ENCODE measurements around the gene DPAGT1. TPM values are rescaled to one million over a fixed set of nuclear protein-coding genes. Genes with fewer than 3 reads are reported as not detected.

DPAGT1 gene
- total RNA-seq, 1 experiment from 2014 or later = 27.3 TPM

Other genes starting within 250 kb of the DPAGT1 start
- gene CXCR5, start 218.0 kb downstream of the DPAGT1 start, total RNA-seq (2014; rRNA removed; shearing (Covaris generic); ENCODE audit: low replicate concordance) = 0.71 and 1.2 TPM in 2 replicates
- gene BCL9L, start 175.9 kb downstream of the DPAGT1 start, total RNA-seq (2014; rRNA removed; shearing (Covaris generic); ENCODE audit: low replicate concordance) = 0.18 and 0.56 TPM in 2 replicates
- gene UPK2, start 145.6 kb downstream of the DPAGT1 start, total RNA-seq (2014; rRNA removed; shearing (Covaris generic); ENCODE audit: low replicate concordance) = not detected in 2 replicates
- not detected in 2 replicates for gene FOXR1, start 130.1 kb downstream of the DPAGT1 start, total RNA-seq (2014; rRNA removed; shearing (Covaris generic); ENCODE audit: low replicate concordance)
- 14.2 and 25.0 TPM in 2 replicates for gene CENATAC, start 103.7 kb downstream of the DPAGT1 start, total RNA-seq (2014; rRNA removed; shearing (Covaris generic); ENCODE audit: low replicate concordance)
- 547 and 607 TPM in 2 replicates for gene RPS25, start 83.5 kb downstream of the DPAGT1 start, total RNA-seq (2014; rRNA removed; shearing (Covaris generic); ENCODE audit: low replicate concordance)
- 26.3 and 33.0 TPM in 2 replicates for gene TRAPPC4, start 83.1 kb downstream of the DPAGT1 start, total RNA-seq (2014; rRNA removed; shearing (Covaris generic); ENCODE audit: low replicate concordance)
- 4.7 and 7.4 TPM in 2 replicates for gene SLC37A4, start 71.0 kb downstream of the DPAGT1 start, total RNA-seq (2014; rRNA removed; shearing (Covaris generic); ENCODE audit: low replicate concordance)
- gene HYOU1, start 44.6 kb downstream of the DPAGT1 start, total RNA-seq (2014; rRNA removed; shearing (Covaris generic); ENCODE audit: low replicate concordance) = 27.3 and 32.5 TPM in 2 replicates
- 19.2 and 25.5 TPM in 2 replicates for gene VPS11, start 34.0 kb downstream of the DPAGT1 start, total RNA-seq (2014; rRNA removed; shearing (Covaris generic); ENCODE audit: low replicate concordance)
- gene HMBS, start 17.0 kb downstream of the DPAGT1 start, total RNA-seq (2014; rRNA removed; shearing (Covaris generic); ENCODE audit: low replicate concordance) = 7.5 and 12.7 TPM in 2 replicates
- 10.1 and 11.9 TPM in 2 replicates for gene C2CD2L, start 5.5 kb upstream of the DPAGT1 start, total RNA-seq (2014; rRNA removed; shearing (Covaris generic); ENCODE audit: low replicate concordance)
- 16.3 and 22.4 TPM in 2 replicates for gene HINFP, start 19.7 kb upstream of the DPAGT1 start, total RNA-seq (2014; rRNA removed; shearing (Covaris generic); ENCODE audit: low replicate concordance)
- not detected in 2 replicates for gene ABCG4, start 47.2 kb upstream of the DPAGT1 start, total RNA-seq (2014; rRNA removed; shearing (Covaris generic); ENCODE audit: low replicate concordance)
- gene NLRX1, start 66.9 kb upstream of the DPAGT1 start, total RNA-seq (2014; rRNA removed; shearing (Covaris generic); ENCODE audit: low replicate concordance) = 2.7 and 7.5 TPM in 2 replicates
- gene NHERF4, start 83.6 kb upstream of the DPAGT1 start, total RNA-seq (2014; rRNA removed; shearing (Covaris generic); ENCODE audit: low replicate concordance) = not detected in 2 replicates
- gene CBL, start 104.5 kb upstream of the DPAGT1 start, total RNA-seq (2014; rRNA removed; shearing (Covaris generic); ENCODE audit: low replicate concordance) = 18.0 and 34.0 TPM in 2 replicates
- gene MCAM, start 215.3 kb upstream of the DPAGT1 start, total RNA-seq (2014; rRNA removed; shearing (Covaris generic); ENCODE audit: low replicate concordance) = 2.0 and 2.1 TPM in 2 replicates
- gene RNF26, start 232.7 kb upstream of the DPAGT1 start, total RNA-seq (2014; rRNA removed; shearing (Covaris generic); ENCODE audit: low replicate concordance) = 3.9 and 8.8 TPM in 2 replicates
- not detected in 2 replicates for gene C1QTNF5, start 239.0 kb upstream of the DPAGT1 start, total RNA-seq (2014; rRNA removed; shearing (Covaris generic); ENCODE audit: low replicate concordance)
- gene MFRP, start 244.9 kb upstream of the DPAGT1 start, total RNA-seq (2014; rRNA removed; shearing (Covaris generic); ENCODE audit: low replicate concordance) = not detected in 2 replicates

All from Karpas-422 (cell line).